Heart left ventricle (tissue), 16 donors: ENCODE results near the gene CD164L2. TPM values are rescaled to one million over a fixed set of nuclear protein-coding genes. Genes with fewer than 3 reads are reported as not detected.
"Not testable (repeated sequence)": the region's sequence is repeated elsewhere in the genome, so short reads cannot be mapped to it uniquely, and the experiment has no call there.

Experiments used
- ATAC-seq, 4 donors: fragments of 200-7000 bp; cut with Tn5 transposase; one replicate each; pipeline ENCODE4 v1.9.1; 2020 to 2022; ENCODE audit warnings: moderate library complexity in 4 of 4, mild to moderate bottlenecking in 3 of 4, moderate number of reproducible peaks in 1 of 4
- DNase-seq, 5 donors: peaks; one replicate each; pipeline ENCODE4 v3.0.0-alpha.2; 2020
- H3K27ac ChIP-seq, 12 donors: fragments of 200-600 bp; sonication (generic) in 4 of 12; one replicate each; pipeline versions ENCODE4 v1.5.0 to v1.8.0; 2016 to 2022; ENCODE audit warnings: mild to moderate bottlenecking in 2 of 12
- H3K27me3 ChIP-seq, 9 donors: fragments of 200-600 bp; sonication (generic) in 2 of 9; one replicate each; pipeline versions ENCODE4 v1.5.1 to v1.8.0; 2016 to 2022; ENCODE audit warnings: mild to moderate bottlenecking in 3 of 9
- H3K36me3 ChIP-seq, 9 donors: fragments of 200-600 bp; sonication (generic) in 2 of 9; one replicate each; pipeline versions ENCODE4 v1.5.0 to v1.8.0; 2018 to 2022; ENCODE audit warnings: mild to moderate bottlenecking in 2 of 9
- H3K4me1 ChIP-seq, 12 donors: fragments of 200-600 bp; sonication (generic) in 4 of 12; one replicate each; pipeline versions ENCODE4 v1.5.0 to v1.8.0; 2016 to 2022; ENCODE audit warnings: mild to moderate bottlenecking in 3 of 12
- H3K4me3 ChIP-seq, 12 donors: fragments of 200-600 bp; sonication (generic) in 4 of 12; one replicate each; pipeline versions ENCODE4 v1.5.0 to v1.8.0; 2017 to 2022; ENCODE audit warnings: mild to moderate bottlenecking in 9 of 12, moderate library complexity in 4 of 12
- H3K9me3 ChIP-seq, 12 donors: fragments of 200-600 bp; sonication (generic) in 4 of 12; one replicate each; pipeline versions ENCODE4 v1.5.0 to v1.8.0; 2016 to 2022; ENCODE audit warnings: mild to moderate bottlenecking in 1 of 12
- POLR2A ChIP-seq, 2 donors: fragments of 450-650 bp; IDR thresholded peaks; one replicate each; pipeline ENCODE4 v1.6.1; 2017; ENCODE audit warnings: antibody characterized with exemption in 2 of 2, mild to moderate bottlenecking in 2 of 2, moderate library complexity in 2 of 2
- WGBS, 4 donors: extraction: QIAGEN DNeasy Blood & Tissue Kit in 2 of 4; methylation state at CpG; one replicate each; pipeline versions ENCODE4 v1.1.5 to v1.1.7; 2013 to 2018; 5-methylcytosine and 5-hydroxymethylcytosine counted together
- intact Hi-C, 10 donors: fragments of 100-400 bp; cut with DNase I; formaldehyde crosslinking; loops; one replicate each; pipeline versions ENCODE4 v1.11.1 to v1.14.2; 2022
- polyA plus RNA-seq, 2 donors: library from polyadenylated mRNA; stranded (reverse); fragments of 200-250 nt; gene quantifications; one replicate each; pipeline ENCODE4 v1.2.3, GENCODE V29; 2013
- total RNA-seq, 9 donors: library from RNA; depleted of rRNA in 2 of 9; stranded (reverse); fragments of >200 nt in 2 of 9; fragmentation: NEBNext Ultra II Directional in 3 of 9; extraction: Animal tissue kit (Norgen Biotek cat#: 25700) in 3 of 9; gene quantifications; one replicate each; pipeline versions ENCODE4 v1.1.0 to v1.2.4, GENCODE V29; 2016 to 2023
- TF ChIP-seq, protein P1 (sequence below), 12 donors: fragments of 200-600 bp; sonication (generic) in 4 of 12; IDR thresholded peaks; one replicate each; pipeline versions ENCODE4 v1.5.0 to v1.8.0; 2018 to 2022; ENCODE audit warnings: antibody characterized with exemption in 12 of 12, mild to moderate bottlenecking in 5 of 12
- donor health status: ischemic (EF 13 %, LVEDD 7.1; RV severe dilation, severe dysfunction).
- donor health status: healthy with polysubstance abuse.
- donor health status: DM: no; HTN: yes; CAD: no.
- donor health status: DM: no; HTN: no; CAD: no.
- donor health status: ischemic (EF 25% LVEDD 6.9; RV normal size, moderate dysfunction).
- donor health status: ischemic (EF 25% LVEDD 5.7; RV mildly dilated, moderate dysfunction).
- donor health status: healthy.
- donor health status: DM: yes; HTN: yes; CAD: no.
- donor health status: ischemic (EF 35%, LVEDD 5.7; RV mildly dilated, moderate dysfunction).
- donor health status: nonischemic (EF 11% LVEDD 7.7; RV severe dilation, severe dysfunction).
- donor health status: DM: yes; HTN: yes; CAD: no.
- donor health status: PGD.
- donor health status: ischemic (EF 29% LVEDD 5.4; RV normal size, mild dysfunction).
- donor health status: nonischemic (EF 23%, LVEDD 6.1; RV moderate dilation, normal function).

Gene CD164L2
- total and polyA plus RNA-seq, 11 donors: not detected

DNA sequence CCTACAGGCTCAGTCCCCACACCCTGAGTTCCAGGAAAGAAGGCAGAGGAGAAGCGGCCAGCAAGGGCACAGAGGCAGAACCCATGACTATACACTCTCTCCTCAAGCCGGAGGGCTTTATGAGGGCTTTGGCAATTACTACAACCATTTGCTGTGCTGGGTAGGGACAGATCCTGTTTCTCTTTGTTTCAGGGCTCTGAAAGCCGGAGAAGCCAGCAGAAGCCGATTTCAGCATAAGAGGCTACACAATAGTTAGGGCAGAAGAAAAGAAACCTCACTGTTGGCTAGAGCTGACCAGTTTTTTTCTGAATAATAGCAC lies 23.2 kb upstream of the CD164L2 start:
- 43 to 65% (median 52%) methylated on average over 4 of the region's 4 CpGs for WGBS, 4 donors
- ATAC-seq: peak in 1 of 4 donors; percentile 3
- H3K27ac ChIP-seq: peak overlapping the region; percentile 76 to 87 (median 85)
- H3K4me3 ChIP-seq: no peak overlapping the region
- intact Hi-C loops: loop anchor here in 4 of 10 donors (5.0 to 10.0 kb wide), 4 partner anchors 118 to 258 kb away; partner anchors contain the start of gene AHDC1 (in 1 of the 4)
- peaks cover 0 to 54% (median 48%) of the 10 kb centered on the region in 9 donors for H3K36me3 ChIP-seq
- no peaks in the 10 kb centered on the region for H3K9me3 ChIP-seq
- no peaks in the 10 kb centered on the region for H3K27me3 ChIP-seq
- H3K4me1 ChIP-seq: peaks cover 25 to 62% (median 57%) of the 10 kb centered on the region in 12 donors
- no peak for TF ChIP-seq POLR2A (IDR thresholded peaks at IDR 0.05)
- no peak for DNase-seq

DNA sequence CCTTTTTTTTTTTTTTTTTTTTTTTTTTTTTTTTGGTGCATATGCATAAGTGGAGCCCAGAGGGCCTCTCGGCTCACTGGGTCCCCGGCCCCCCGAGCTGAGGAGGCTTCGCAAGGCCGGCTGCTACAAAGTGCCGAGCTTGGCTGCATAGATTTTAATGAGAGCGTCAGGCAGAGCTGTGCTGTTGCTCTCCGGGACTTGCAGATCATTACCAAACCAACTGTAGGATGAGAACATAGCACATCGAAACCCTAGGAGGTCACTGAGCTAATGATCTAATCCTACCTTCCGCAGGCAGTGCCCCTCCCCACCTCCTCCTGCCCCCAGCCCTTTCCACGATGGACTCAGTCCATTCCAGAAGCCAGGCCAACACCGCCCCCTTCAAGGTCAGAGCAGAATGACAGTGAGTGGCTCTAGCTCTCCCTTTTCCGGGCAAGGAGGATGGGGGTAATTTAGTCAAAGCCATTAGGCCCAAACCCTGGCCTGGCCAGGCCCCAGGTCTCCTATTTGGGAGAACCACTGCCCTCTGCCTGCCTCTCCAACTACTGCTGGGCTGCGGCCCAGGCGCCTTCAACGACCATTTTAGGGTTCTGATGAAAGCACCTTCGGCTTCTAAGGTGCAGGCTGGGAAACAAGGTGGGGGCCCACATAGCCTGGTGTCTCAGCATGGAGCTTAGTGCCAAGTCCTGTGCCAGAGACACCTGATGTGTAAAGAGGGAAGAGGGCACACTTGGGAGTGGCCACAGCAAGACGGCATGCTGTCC lies 22.6 kb upstream of the CD164L2 start:
- peak in 3 of 4 donors; percentile 5 to 19 (median 14) for ATAC-seq
- peaks cover 0 to 49% (median 43%) of the 10 kb centered on the region in 9 donors for H3K36me3 ChIP-seq
- not testable (repeated sequence) for H3K27me3 ChIP-seq, H3K4me3 ChIP-seq, DNase-seq, H3K9me3 ChIP-seq
- H3K27ac ChIP-seq: peak overlapping the region; percentile 76 to 87 (median 85)
- TF ChIP-seq, protein P1, sequence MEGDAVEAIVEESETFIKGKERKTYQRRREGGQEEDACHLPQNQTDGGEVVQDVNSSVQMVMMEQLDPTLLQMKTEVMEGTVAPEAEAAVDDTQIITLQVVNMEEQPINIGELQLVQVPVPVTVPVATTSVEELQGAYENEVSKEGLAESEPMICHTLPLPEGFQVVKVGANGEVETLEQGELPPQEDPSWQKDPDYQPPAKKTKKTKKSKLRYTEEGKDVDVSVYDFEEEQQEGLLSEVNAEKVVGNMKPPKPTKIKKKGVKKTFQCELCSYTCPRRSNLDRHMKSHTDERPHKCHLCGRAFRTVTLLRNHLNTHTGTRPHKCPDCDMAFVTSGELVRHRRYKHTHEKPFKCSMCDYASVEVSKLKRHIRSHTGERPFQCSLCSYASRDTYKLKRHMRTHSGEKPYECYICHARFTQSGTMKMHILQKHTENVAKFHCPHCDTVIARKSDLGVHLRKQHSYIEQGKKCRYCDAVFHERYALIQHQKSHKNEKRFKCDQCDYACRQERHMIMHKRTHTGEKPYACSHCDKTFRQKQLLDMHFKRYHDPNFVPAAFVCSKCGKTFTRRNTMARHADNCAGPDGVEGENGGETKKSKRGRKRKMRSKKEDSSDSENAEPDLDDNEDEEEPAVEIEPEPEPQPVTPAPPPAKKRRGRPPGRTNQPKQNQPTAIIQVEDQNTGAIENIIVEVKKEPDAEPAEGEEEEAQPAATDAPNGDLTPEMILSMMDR (IDR thresholded peaks at IDR 0.05): peak in 6 of 12 donors; percentile 23 to 38 (median 26)
- H3K4me1 ChIP-seq: peaks cover 27 to 67% (median 60%) of the 10 kb centered on the region in 12 donors
- 50 to 69% (median 54%) methylated on average over 9 to 17 of the region's 18 CpGs for WGBS, 4 donors
- intact Hi-C loops: loop anchor here in 4 of 10 donors (2.0 to 10.0 kb wide), 5 partner anchors 119 to 259 kb away; partner anchors contain the start of gene AHDC1 (in 2 of the 4)

DNA sequence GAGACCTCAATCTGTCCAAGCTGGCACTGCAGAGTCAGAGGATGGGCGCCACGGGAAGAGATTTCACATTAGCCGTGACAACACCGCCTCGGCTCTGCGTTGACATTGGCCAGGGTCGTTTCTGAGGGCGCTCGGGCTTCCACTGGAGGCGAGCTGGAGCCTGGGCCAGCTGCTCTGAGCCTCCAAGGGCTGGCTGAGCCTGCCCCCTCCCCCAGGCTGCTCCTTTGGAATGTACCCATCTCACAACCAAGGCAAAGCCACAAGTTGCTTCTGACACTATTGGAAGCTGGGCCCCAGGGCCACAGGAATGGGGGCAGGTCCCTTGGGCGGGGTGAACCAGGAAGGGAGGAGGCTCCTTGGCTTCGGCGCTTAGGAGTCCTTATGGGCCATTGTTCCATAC lies 21.9 kb upstream of the CD164L2 start:
- TF ChIP-seq, protein P1 (IDR thresholded peaks at IDR 0.05): peak in 1 of 12 donors; percentile 10
- TF ChIP-seq POLR2A (IDR thresholded peaks at IDR 0.05): no peak
- Histone ChIP-seq H3K36me3 (peaks cover 0 to 42% (median 36%) of the 10 kb centered on the region in 9 donors), H3K9me3 (no peaks in the 10 kb centered on the region), H3K27me3 (no peaks in the 10 kb centered on the region), H3K27ac (peak overlapping the region; percentile 76 to 87 (median 85)), H3K4me3 (no peak overlapping the region), H3K4me1 (peaks cover 27 to 74% (median 64%) of the 10 kb centered on the region in 12 donors)
- intact Hi-C loops: loop anchor here in 4 of 10 donors (2.0 to 10.0 kb wide), 5 partner anchors 120 to 260 kb away; partner anchors contain the start of gene AHDC1 (in 2 of the 4)
- WGBS, 4 donors: 24 to 39% (median 34%) methylated on average over 3 to 13 of the region's 13 CpGs
- ATAC-seq (peak; percentile 3 to 52 (median 26)), DNase-seq (peak; percentile 67 to 81 (median 75))

DNA sequence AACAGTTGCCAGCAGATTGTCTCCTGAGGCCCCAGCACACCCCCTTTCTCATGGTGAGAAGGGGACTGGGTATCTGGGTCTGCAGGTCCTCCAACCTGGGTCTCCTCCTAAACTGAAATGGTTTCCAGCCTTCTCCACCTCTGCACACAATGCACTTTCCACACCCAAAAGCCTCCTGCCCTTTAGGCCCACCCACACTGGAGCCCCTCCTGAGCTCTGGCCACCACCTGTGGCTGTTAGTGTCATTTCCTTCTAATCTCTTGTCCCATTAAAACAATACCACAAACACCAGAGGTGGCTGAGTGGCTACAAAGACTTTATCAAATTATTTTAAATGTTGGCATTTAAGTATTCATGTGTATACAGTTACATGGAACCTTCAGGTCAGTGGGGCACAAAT lies 20.8 kb upstream of the CD164L2 start:
- peaks cover 0 to 30% (median 24%) of the 10 kb centered on the region in 9 donors for H3K36me3 ChIP-seq
- H3K27me3 ChIP-seq: no peaks in the 10 kb centered on the region
- H3K9me3 ChIP-seq: no peaks in the 10 kb centered on the region
- no peak for DNase-seq
- no peak overlapping the region for H3K4me3 ChIP-seq
- peaks cover 27 to 85% (median 74%) of the 10 kb centered on the region in 12 donors for H3K4me1 ChIP-seq
- peak in 1 of 4 donors; percentile 3 for ATAC-seq
- intact Hi-C loops: loop anchor here in 9 of 10 donors (2.0 to 10.0 kb wide), 7 partner anchors 121 to 261 kb away; partner anchors contain the start of gene AHDC1 (in 6 of the 9)
- peak overlapping the region; percentile 76 to 87 (median 85) for H3K27ac ChIP-seq
- TF ChIP-seq, protein P1 (IDR thresholded peaks at IDR 0.05): no peak
- TF ChIP-seq POLR2A (IDR thresholded peaks at IDR 0.05): no peak
